K562 (cell line): ENCODE results near the gene MAP3K6. TPM values are rescaled to one million over a fixed set of nuclear protein-coding genes. Genes with fewer than 3 reads are reported as not detected.

Experiments
- ATF4 ChIP-seq: fragments of 450-650 bp; formaldehyde crosslinking; IDR thresholded peaks from 2 replicates; pipeline ENCODE4 v1.4.0; 2022; ENCODE audit warnings: mild to moderate bottlenecking, moderate library complexity
- BCOR ChIP-seq: fragments of 450-650 bp; IDR thresholded peaks from 2 replicates; pipeline ENCODE4 v1.6.1; 2016
- BRF2 ChIP-seq: IDR thresholded peaks from 3 replicates; pipeline ENCODE4 v1.6.1; 2011; ENCODE audit warnings: borderline replicate concordance, mild to moderate bottlenecking; ENCODE audit not compliant: insufficient read length, insufficient read depth
- CREB3L1 ChIP-seq: fragments of 450-650 bp; IDR thresholded peaks from 2 replicates; pipeline ENCODE4 v1.6.1; 2014; ENCODE audit warnings: low read depth, mild to moderate bottlenecking, moderate library complexity, borderline replicate concordance
- EP400 ChIP-seq: fragments of 450-650 bp; IDR thresholded peaks from 2 replicates; pipeline ENCODE4 v1.6.1; 2017; ENCODE audit warnings: antibody characterized with exemption, mild to moderate bottlenecking, moderate library complexity
- ESRRA ChIP-seq: fragments of 450-650 bp; IDR thresholded peaks from 2 replicates; pipeline ENCODE4 v1.6.1; 2014; ENCODE audit warnings: low read depth, mild to moderate bottlenecking, moderate library complexity, borderline replicate concordance
- FOXK2 ChIP-seq, 2 experiments: fragments of 450-650 bp; IDR thresholded peaks in 1 of 2; conservative IDR thresholded peaks in 1 of 2; 2 replicates each; pipeline ENCODE4 v1.6.1; 2016; ENCODE audit warnings: low read depth in 2 of 2, mild to moderate bottlenecking in 1 of 2
- FOXM1 ChIP-seq, 2 experiments: fragments of 450-650 bp in 1 of 2; sonication (generic) in 1 of 2; formaldehyde crosslinking in 1 of 2; IDR thresholded peaks; 2 replicates each; pipeline versions ENCODE4 v1.6.1 to v1.9.0; 2017 to 2022; ENCODE audit warnings: low read depth in 2 of 2, mild to moderate bottlenecking in 2 of 2, missing genetic modification reagents in 1 of 2, moderate library complexity in 1 of 2
- GATAD2A ChIP-seq: fragments of 450-650 bp; IDR thresholded peaks from 2 replicates; pipeline ENCODE4 v1.6.1; 2017
- HNRNPK ChIP-seq: fragments of 200-400 bp; formaldehyde crosslinking; IDR thresholded peaks from one replicate; pipeline ENCODE4 v1.6.1; 2018; ENCODE audit warnings: mild to moderate bottlenecking, low read depth, low read length; ENCODE audit not compliant: poor library complexity, severe bottlenecking
- IRF9 ChIP-seq: fragments of 450-650 bp; IDR thresholded peaks from 2 replicates; pipeline ENCODE4 v1.6.1; 2016; ENCODE audit warnings: missing biosample characterization, missing genetic modification characterization
- MCM2 ChIP-seq: fragments of 450-650 bp; IDR thresholded peaks from 2 replicates; pipeline ENCODE4 v1.6.1; 2017; ENCODE audit warnings: low read depth, mild to moderate bottlenecking
- NR2F6 ChIP-seq: fragments of 450-650 bp; formaldehyde crosslinking; IDR thresholded peaks from 2 replicates; pipeline ENCODE4 v1.4.0; 2020; ENCODE audit warnings: mild to moderate bottlenecking
- NR4A1 ChIP-seq, 2 experiments: fragments of 250-450 bp in 1 of 2; fragments of 450-650 bp in 1 of 2; sonication (Bioruptor Pico) in 1 of 2; IDR thresholded peaks; 2 replicates each; pipeline versions ENCODE4 v1.4.0 to v1.6.1; 2016 to 2020; ENCODE audit warnings: mild to moderate bottlenecking in 2 of 2, missing compliant biosample characterization in 1 of 2, missing genetic modification characterization in 1 of 2, moderate library complexity in 1 of 2
- POLR2G ChIP-seq: fragments of 200-400 bp; formaldehyde crosslinking; IDR thresholded peaks from 2 replicates; pipeline ENCODE4 v1.6.1; 2017; ENCODE audit warnings: low read depth, mild to moderate bottlenecking, antibody characterized with exemption, low read length, moderate library complexity
- ZFX ChIP-seq: sonication (generic); formaldehyde crosslinking; IDR thresholded peaks from 2 replicates; pipeline ENCODE4 v1.8.0; 2022; ENCODE audit warnings: mild to moderate bottlenecking, missing genetic modification reagents, moderate library complexity
- ZNF263 ChIP-seq: sonication (generic); formaldehyde crosslinking; IDR thresholded peaks from 2 replicates; pipeline ENCODE4 v1.8.0; 2022; ENCODE audit warnings: mild to moderate bottlenecking, missing genetic modification reagents, borderline replicate concordance
- ZNF384 ChIP-seq: IDR thresholded peaks from 2 replicates; pipeline ENCODE4 v1.6.1; 2012; ENCODE audit warnings: low read depth, low read length, improper control_type of control experiment
- ZNF589 ChIP-seq: fragments of 200-800 bp; sonication (Bioruptor generic); IDR thresholded peaks from 2 replicates; pipeline ENCODE4 v1.6.1; 2016; ENCODE audit warnings: low read depth, missing genetic modification characterization, missing compliant biosample characterization
- polyA plus RNA-seq, 8 experiments: library from polyadenylated mRNA; depleted of rRNA in 4 of 8; stranded (reverse) in 5 of 8; unstranded in 3 of 8; fragments of >200 nt; fragmentation: Nextera tagmentation in 2 of 8; fragmentation: Illumina TruSeq in 1 of 8; extraction: Ambion mirVana in 2 of 8; extraction: Trizol in 1 of 8; gene quantifications; 2 replicates each; pipeline versions ENCODE4 v1.2.1 to v1.2.3, GENCODE V29; 2011 to 2014; ENCODE audit warnings: inconsistent platforms in 1 of 8, missing spikeins in 1 of 8
- total RNA-seq, 7 experiments: library from RNA; depleted of rRNA in 6 of 7; stranded (reverse); fragments of >200 nt in 6 of 7; fragmentation: Illumina TruSeq in 2 of 7; extraction: Trizol in 2 of 7; gene quantifications; 2 replicates each; pipeline versions ENCODE4 v1.2.1 to v1.2.3, GENCODE V29; 2011 to 2021; ENCODE audit warnings: low replicate concordance in 1 of 7

The MAP3K6 gene
- total and polyA plus RNA-seq, 9 of the 15 experiments (the other 6 are each of a cell fraction or from before 2014, with no cell fraction given) = 0.99 to 21.9 (median 7.0) TPM

GRCh38 chr1:27350663-27351540, 15.9 kb downstream of the MAP3K6 start (continued):
- 0 out of 2 replicates have a peak, but pooled peaks have one; percentile 27 for TF ChIP-seq ESRRA
- TF ChIP-seq ZFX = peak; percentile 68
- no peak for TF ChIP-seq BCOR
- TF ChIP-seq ZNF384 = no peak
- no peak for TF ChIP-seq NR4A1 (CRISPR knock-in tag; IDR thresholded peaks at IDR 0.05)
- TF ChIP-seq NR4A1 (tag; IDR thresholded peaks at IDR 0.05) = no peak
- no peak for TF ChIP-seq ZNF589
- TF ChIP-seq IRF9 (tag) = no peak
- TF ChIP-seq BRF2 = no peak
- TF ChIP-seq HNRNPK = no peak
- TF ChIP-seq POLR2G = peak; percentile 73
- TF ChIP-seq GATAD2A = peak; percentile 79; the same call in 1 of the 2 replicates
- TF ChIP-seq FOXK2 (conservative IDR thresholded peaks at IDR 0.05 in 1 of 2, IDR thresholded peaks at IDR 0.05 in 1 of 2; ENCODE audit: low read depth in 2 of 2) = no peak
- TF ChIP-seq ZNF263 (CRISPR knock-in tag) = peak; percentile 72; the same call in 1 of the 2 replicates
- no peak for TF ChIP-seq EP400
- TF ChIP-seq NR2F6 (CRISPR knock-in tag) = no peak
- no peak for TF ChIP-seq MCM2
- no peak for TF ChIP-seq ATF4 (CRISPR knock-in tag)
- no peak for TF ChIP-seq CREB3L1
- TF ChIP-seq FOXM1 (IDR thresholded peaks at IDR 0.05; ENCODE audit: low read depth) = no peak
- no peak for TF ChIP-seq FOXM1 (CRISPR knock-in tag; IDR thresholded peaks at IDR 0.05; ENCODE audit: low read depth)
